ENCODE results near the gene CSPG5. TPM values are rescaled to one million over a fixed set of nuclear protein-coding genes. Genes with fewer than 3 reads are reported as not detected.

The CSPG5 gene
- total and polyA plus RNA-seq, 4 experiments from 2014 or later: 0.20 to 0.42 TPM; not detected in 2

- Mint-ChIP-seq H3K36me3 (peaks cover 0 to 4% of the 10 kb centered on the region in 2 donors), H3K9me3 (peaks cover 0 to 9% (median 5%) of the 10 kb centered on the region in 8 donors), H3K27ac (no peak overlapping the region), H3K27me3 (no peaks in the 10 kb centered on the region), H3K4me1 (peaks cover 0 to 1% (median 0%) of the 10 kb centered on the region in 4 donors), H3K4me3 (no peak overlapping the region)
- H3K36me3 ChIP-seq (ENCODE audit: insufficient read depth, low read length): no peaks in the 10 kb centered on the region
- intact Hi-C loops (cut with micrococcal nuclease): no loop called here
- H3K4me3 ChIP-seq (ENCODE audit: low read length in 2 of 2): no peak overlapping the region
- ChIA-PET POLR2A (ENCODE audit: partially characterized antibody) (interaction anchor here (0.5 kb wide), 1 partner anchor 1051 kb away, joined by 3 read pairs; no protein-coding TSS in a partner anchor), CTCF (ENCODE audit: partially characterized antibody) (interaction anchor here (1.2 to 6.1 kb wide), 9 partner anchors 10 to 466 kb away, joined by 3 to 140 read pairs (median 8); partner anchors contain the start of genes DHX30 and ELP6)
- H3K27ac ChIP-seq (ENCODE audit: low read depth, low read length): no peak overlapping the region
- no peak for DNase-seq
- H3K9me3 ChIP-seq (ENCODE audit: control insufficient read depth in 1 of 2, low read length in 2 of 2): no peaks in the 10 kb centered on the region
- no peaks in the 10 kb centered on the region for H3K4me1 ChIP-seq (ENCODE audit: insufficient read depth, low read length)
- H3K27me3 ChIP-seq (ENCODE audit: insufficient read depth, low read length): no peaks in the 10 kb centered on the region
Measured at GRCh38 chr3:47523310-47524073, 55.2 kb downstream of the CSPG5 start.

GRCh38 chr3:47522082-47522987 lies 56.3 kb downstream of the CSPG5 start:
- DNase-seq: peak; percentile 49 to 76 (median 65)
- no peak overlapping the region for H3K4me3 Mint-ChIP-seq
- Histone ChIP-seq H3K4me1 (ENCODE audit: insufficient read depth, low read length) (no peaks in the 10 kb centered on the region), H3K9me3 (ENCODE audit: control insufficient read depth in 1 of 2, low read length in 2 of 2) (no peaks in the 10 kb centered on the region), H3K36me3 (ENCODE audit: insufficient read depth, low read length) (no peaks in the 10 kb centered on the region), H3K27me3 (ENCODE audit: insufficient read depth, low read length) (no peaks in the 10 kb centered on the region), H3K4me3 (ENCODE audit: low read length in 2 of 2) (no peak overlapping the region), H3K27ac (ENCODE audit: low read depth, low read length) (no peak overlapping the region)
- peaks cover 0 to 1% (median 0%) of the 10 kb centered on the region in 4 donors for H3K4me1 Mint-ChIP-seq
- ChIA-PET CTCF (ENCODE audit: partially characterized antibody) (interaction anchor here (0.6 to 6.1 kb wide), 21 partner anchors 9 to 470 kb away, joined by 3 to 140 read pairs (median 4); partner anchors contain the start of genes DHX30, ELP6 and SCAP), POLR2A (ENCODE audit: partially characterized antibody) (interaction anchor here (1.0 to 1.1 kb wide), 2 partner anchors 259 to 267 kb away, joined by 4 to 15 read pairs; partner anchors contain the start of gene SMARCC1)
- H3K36me3 Mint-ChIP-seq: no peaks in the 10 kb centered on the region
- peaks cover 0 to 5% (median 0%) of the 10 kb centered on the region in 8 donors for H3K9me3 Mint-ChIP-seq
- peak overlapping the region in 2 of 7 donors; percentile 66 for H3K27ac Mint-ChIP-seq
- H3K27me3 Mint-ChIP-seq: no peaks in the 10 kb centered on the region
- intact Hi-C loops (cut with micrococcal nuclease): loop anchor here (1.0 kb wide), 2 partner anchors 267 to 468 kb away; no protein-coding TSS in a partner anchor

GRCh38 chr3:47520756-47521155 lies 57.9 kb downstream of the CSPG5 start:
- ChIA-PET CTCF (ENCODE audit: partially characterized antibody) (interaction anchor here (0.5 to 6.1 kb wide), 14 partner anchors 9 to 631 kb away, joined by 3 to 140 read pairs (median 3); partner anchors contain the start of genes DHX30 and SMARCC1), POLR2A (ENCODE audit: partially characterized antibody) (interaction anchor here (0.9 kb wide), 1 partner anchor 268 kb away, joined by 3 read pairs; no protein-coding TSS in a partner anchor)
- H3K4me3 ChIP-seq (ENCODE audit: low read length in 2 of 2): no peak overlapping the region
- H3K4me1 ChIP-seq (ENCODE audit: insufficient read depth, low read length): no peaks in the 10 kb centered on the region
- H3K36me3 ChIP-seq (ENCODE audit: insufficient read depth, low read length): no peaks in the 10 kb centered on the region
- H3K27me3 ChIP-seq (ENCODE audit: insufficient read depth, low read length): no peaks in the 10 kb centered on the region
- no peaks in the 10 kb centered on the region for H3K9me3 ChIP-seq (ENCODE audit: control insufficient read depth in 1 of 2, low read length in 2 of 2)
- H3K9me3 Mint-ChIP-seq: peaks cover 0 to 1% (median 0%) of the 10 kb centered on the region in 8 donors
- no peak overlapping the region for H3K27ac Mint-ChIP-seq
- H3K4me3 Mint-ChIP-seq: peak overlapping the region in 1 of 8 donors; percentile 60
- no peak for DNase-seq
- peaks cover 0 to 1% (median 0%) of the 10 kb centered on the region in 4 donors for H3K4me1 Mint-ChIP-seq
- H3K27ac ChIP-seq (ENCODE audit: low read depth, low read length): no peak overlapping the region
- no peaks in the 10 kb centered on the region for H3K27me3 Mint-ChIP-seq
- intact Hi-C loops (cut with micrococcal nuclease): no loop called here
- no peaks in the 10 kb centered on the region for H3K36me3 Mint-ChIP-seq

- Mint-ChIP-seq H3K36me3 (peaks cover 0 to 6% of the 10 kb centered on the region in 2 donors), H3K4me1 (peaks cover 3 to 10% (median 6%) of the 10 kb centered on the region in 4 donors), H3K27ac (peak overlapping the region in 1 of 7 donors; percentile 62), H3K4me3 (no peak overlapping the region), H3K27me3 (no peaks in the 10 kb centered on the region), H3K9me3 (no peaks in the 10 kb centered on the region)
- no peak overlapping the region for H3K4me3 ChIP-seq (ENCODE audit: low read length in 2 of 2)
- H3K36me3 ChIP-seq (ENCODE audit: insufficient read depth, low read length): no peaks in the 10 kb centered on the region
- H3K27ac ChIP-seq (ENCODE audit: low read depth, low read length): no peak overlapping the region
- CTCF ChIA-PET (ENCODE audit: partially characterized antibody): interaction anchor here (0.8 to 1.6 kb wide), 4 partner anchors 9 to 472 kb away, joined by 3 to 8 read pairs (median 6); no protein-coding TSS in a partner anchor
- no peaks in the 10 kb centered on the region for H3K27me3 ChIP-seq (ENCODE audit: insufficient read depth, low read length)
- POLR2A ChIA-PET (ENCODE audit: partially characterized antibody): no interaction called here
- no peaks in the 10 kb centered on the region for H3K9me3 ChIP-seq (ENCODE audit: control insufficient read depth in 1 of 2, low read length in 2 of 2)
- no peaks in the 10 kb centered on the region for H3K4me1 ChIP-seq (ENCODE audit: insufficient read depth, low read length)
- intact Hi-C loops (cut with micrococcal nuclease): no loop called here
- no peak for DNase-seq
Measured at GRCh38 chr3:47517937-47518336, 60.7 kb downstream of the CSPG5 start.

- Histone ChIP-seq H3K9me3 (ENCODE audit: control insufficient read depth in 1 of 2, low read length in 2 of 2) (no peaks in the 10 kb centered on the region), H3K27ac (ENCODE audit: low read depth, low read length) (no peak overlapping the region), H3K4me3 (ENCODE audit: low read length in 2 of 2) (no peak overlapping the region), H3K4me1 (ENCODE audit: insufficient read depth, low read length) (peaks cover 13% of the 10 kb centered on the region), H3K27me3 (ENCODE audit: insufficient read depth, low read length) (no peaks in the 10 kb centered on the region), H3K36me3 (ENCODE audit: insufficient read depth, low read length) (no peaks in the 10 kb centered on the region)
- CTCF ChIA-PET (ENCODE audit: partially characterized antibody): interaction anchor here (0.9 to 1.2 kb wide), 2 partner anchors 95 to 273 kb away, joined by 3 to 4 read pairs; no protein-coding TSS in a partner anchor
- H3K4me3 Mint-ChIP-seq: no peak overlapping the region
- no peaks in the 10 kb centered on the region for H3K27me3 Mint-ChIP-seq
- H3K36me3 Mint-ChIP-seq: peaks cover 0 to 13% of the 10 kb centered on the region in 2 donors
- POLR2A ChIA-PET (ENCODE audit: partially characterized antibody): interaction anchor here (0.6 kb wide), 1 partner anchor 754 kb away, joined by 3 read pairs; no protein-coding TSS in a partner anchor
- no peaks in the 10 kb centered on the region for H3K9me3 Mint-ChIP-seq
- intact Hi-C loops (cut with micrococcal nuclease): no loop called here
- H3K27ac Mint-ChIP-seq: no peak overlapping the region
- no peak for DNase-seq
- peaks cover 10 to 28% (median 17%) of the 10 kb centered on the region in 4 donors for H3K4me1 Mint-ChIP-seq
Measured at GRCh38 chr3:47515864-47516319, 62.8 kb downstream of the CSPG5 start.

GRCh38 chr3:47515100-47515499 lies 63.6 kb downstream of the CSPG5 start:
- peaks cover 10 to 33% (median 17%) of the 10 kb centered on the region in 4 donors for H3K4me1 Mint-ChIP-seq
- H3K9me3 Mint-ChIP-seq: no peaks in the 10 kb centered on the region
- Histone ChIP-seq H3K27ac (ENCODE audit: low read depth, low read length) (no peak overlapping the region), H3K4me1 (ENCODE audit: insufficient read depth, low read length) (peaks cover 13% of the 10 kb centered on the region), H3K9me3 (ENCODE audit: control insufficient read depth in 1 of 2, low read length in 2 of 2) (no peaks in the 10 kb centered on the region), H3K4me3 (ENCODE audit: low read length in 2 of 2) (no peak overlapping the region), H3K36me3 (ENCODE audit: insufficient read depth, low read length) (no peaks in the 10 kb centered on the region), H3K27me3 (ENCODE audit: insufficient read depth, low read length) (no peaks in the 10 kb centered on the region)
- H3K27me3 Mint-ChIP-seq: no peaks in the 10 kb centered on the region
- peak overlapping the region in 3 of 7 donors; percentile 45 to 90 (median 85) for H3K27ac Mint-ChIP-seq
- peak overlapping the region in 4 of 8 donors; percentile 55 to 77 (median 68) for H3K4me3 Mint-ChIP-seq
- ChIA-PET POLR2A (ENCODE audit: partially characterized antibody) (no interaction called here), CTCF (ENCODE audit: partially characterized antibody) (interaction anchor here (0.7 to 1.2 kb wide), 2 partner anchors 94 to 274 kb away, joined by 4 read pairs; no protein-coding TSS in a partner anchor)
- intact Hi-C loops (cut with micrococcal nuclease): no loop called here
- no peak for DNase-seq
- H3K36me3 Mint-ChIP-seq: peaks cover 3 to 18% of the 10 kb centered on the region in 2 donors

Data from CD4-positive, alpha-beta memory T cell (primary cell).